SK-N-MC (cell line): Measurements from ENCODE around the gene HPGD.
A peak's percentile ranks its signal among the peaks of the same experiment; 100 is the strongest.

Experiments
- DNase-seq: peaks from one replicate; pipeline ENCODE4 v3.0.0-alpha.2; 2011; ENCODE audit warnings: low read depth, low spot score
- H3K27ac ChIP-seq: fragments of 200-600 bp; sonication (generic); 2 replicates; pipeline ENCODE4 v1.5.1; 2016; ENCODE audit warnings: mixed run types
- H3K36me3 ChIP-seq: fragments of 200-600 bp; sonication (generic); 2 replicates; pipeline ENCODE4 v1.6.1; 2017; ENCODE audit warnings: antibody characterized with exemption, low read length, mixed read lengths; ENCODE audit not compliant: insufficient read depth
- H3K4me3 ChIP-seq: fragments of 200-600 bp; sonication (generic); 2 replicates; pipeline ENCODE4 v1.5.1; 2016
- H3K9ac ChIP-seq: fragments of 200-600 bp; sonication (generic); 2 replicates; pipeline ENCODE4 v1.8.0; 2017; ENCODE audit warnings: mixed run types, mixed read lengths; ENCODE audit not compliant: insufficient read length
- H3K9me3 ChIP-seq: fragments of 200-600 bp; sonication (generic); 2 replicates; pipeline ENCODE4 v1.6.1; 2017; ENCODE audit warnings: low read depth, mild to moderate bottlenecking, antibody characterized with exemption, low read length, moderate library complexity, mixed read lengths
- EZH2 ChIP-seq: fragments of 200-600 bp; sonication (generic); IDR thresholded peaks from one replicate; pipeline ENCODE4 v1.6.1; 2017; ENCODE audit warnings: antibody characterized with exemption
- FOXP2 ChIP-seq: optimal IDR thresholded peaks from 2 replicates; pipeline ENCODE3; 2011; ENCODE audit warnings: mild to moderate bottlenecking, moderate library complexity; ENCODE audit not compliant: insufficient read depth; ENCODE audit errors: extremely low read length, control extremely low read depth
- POLR2AphosphoS5 ChIP-seq: IDR thresholded peaks from 2 replicates; pipeline ENCODE4 v1.6.1; 2012; ENCODE audit warnings: mild to moderate bottlenecking, low read depth, low read length, borderline replicate concordance

The HPGD gene

DNA sequence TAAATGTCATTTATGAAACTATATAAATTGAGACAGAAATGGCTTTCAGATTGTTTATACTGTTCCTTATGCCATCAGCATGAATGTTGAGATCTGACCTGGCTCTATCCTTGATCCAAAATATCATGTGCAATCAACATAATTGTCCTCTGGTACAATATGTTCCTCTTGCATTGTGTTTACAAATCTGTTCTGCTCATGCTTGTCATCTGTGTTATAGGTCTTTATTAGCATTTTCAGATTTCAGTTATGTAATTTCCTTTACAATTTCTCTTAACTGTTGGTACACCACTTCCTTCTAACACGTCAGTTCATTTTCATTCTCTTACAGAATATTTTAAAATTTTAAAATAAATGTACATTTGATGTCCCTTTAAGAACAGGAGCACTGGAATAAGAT lies 1.6 kb downstream of the HPGD start:
- DNase-seq, result no peak
- Histone ChIP-seq H3K27ac (no peak overlapping the region), H3K9ac (no peak overlapping the region), H3K36me3 (no peaks in the 10 kb centered on the region), H3K4me3 (no peak overlapping the region), H3K9me3 (no peaks in the 10 kb centered on the region)
- TF ChIP-seq EZH2, result no peak
- no peak for TF ChIP-seq FOXP2
- TF ChIP-seq POLR2AphosphoS5, result no peak

DNA sequence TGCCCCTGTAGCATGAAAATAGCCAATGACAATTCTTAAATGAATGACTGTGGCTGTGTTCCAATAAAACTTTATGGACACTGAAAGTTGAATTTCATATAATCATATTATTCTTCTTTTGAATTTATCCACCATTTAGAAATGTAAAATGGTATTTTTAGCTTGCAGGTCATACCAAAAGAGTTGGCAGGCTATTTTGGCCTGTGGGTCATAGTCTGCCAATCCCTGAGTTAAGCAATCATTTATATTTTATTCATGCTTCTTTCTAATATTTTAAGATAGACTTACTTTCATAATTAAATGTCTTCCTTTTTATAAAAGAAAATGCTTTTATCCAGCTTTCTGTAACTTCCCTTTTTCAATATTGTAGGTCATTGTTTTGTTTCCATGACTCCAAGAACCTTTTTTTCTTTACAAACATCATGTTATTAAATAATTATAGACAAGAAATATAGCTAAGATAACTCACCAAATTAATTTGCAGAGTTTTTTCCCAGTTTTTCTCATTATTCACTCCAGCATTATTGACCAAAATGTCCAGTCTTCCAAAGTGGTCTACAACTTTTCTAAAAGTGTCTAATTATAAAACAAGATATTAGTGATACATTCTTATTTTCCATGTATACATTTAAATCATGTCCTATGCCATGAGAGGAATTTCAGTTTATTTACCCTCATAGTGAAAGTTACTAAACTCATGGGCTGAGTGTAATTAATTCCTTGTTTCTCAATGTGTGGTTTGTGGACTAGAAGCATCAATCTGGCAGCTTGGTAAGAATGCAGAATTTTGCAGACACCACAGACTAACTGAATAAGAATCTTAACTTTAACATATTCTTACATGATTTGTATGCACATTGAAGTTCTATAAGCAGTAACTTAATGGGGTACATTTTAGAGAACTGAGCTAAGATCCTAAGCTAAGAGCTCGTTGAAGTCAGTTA lies 4.5 kb downstream of the HPGD start:
- no peak overlapping the region for H3K4me3 ChIP-seq
- H3K27ac ChIP-seq, result 0 out of 2 replicates have a peak overlapping the region, but pooled peaks have one; percentile 33
- no peak for DNase-seq

GRCh38 chr4:174516794-174517193 lies 5.5 kb downstream of the HPGD start:
- no peak overlapping the region for H3K27ac ChIP-seq
- no peaks in the 10 kb centered on the region for H3K36me3 ChIP-seq
- TF ChIP-seq POLR2AphosphoS5, result no peak
- TF ChIP-seq EZH2, result no peak
- no peak for TF ChIP-seq FOXP2
- H3K4me3 ChIP-seq, result no peak overlapping the region
- no peaks in the 10 kb centered on the region for H3K9me3 ChIP-seq
- no peak for DNase-seq
- no peak overlapping the region for H3K9ac ChIP-seq

More for the DNA sequence above, 4.5 kb downstream of the HPGD start:
- Histone ChIP-seq H3K9ac (no peak overlapping the region), H3K36me3 (no peaks in the 10 kb centered on the region), H3K9me3 (no peaks in the 10 kb centered on the region)
- no peak for TF ChIP-seq POLR2AphosphoS5
- TF ChIP-seq EZH2, result no peak
- TF ChIP-seq FOXP2, result no peak

DNA sequence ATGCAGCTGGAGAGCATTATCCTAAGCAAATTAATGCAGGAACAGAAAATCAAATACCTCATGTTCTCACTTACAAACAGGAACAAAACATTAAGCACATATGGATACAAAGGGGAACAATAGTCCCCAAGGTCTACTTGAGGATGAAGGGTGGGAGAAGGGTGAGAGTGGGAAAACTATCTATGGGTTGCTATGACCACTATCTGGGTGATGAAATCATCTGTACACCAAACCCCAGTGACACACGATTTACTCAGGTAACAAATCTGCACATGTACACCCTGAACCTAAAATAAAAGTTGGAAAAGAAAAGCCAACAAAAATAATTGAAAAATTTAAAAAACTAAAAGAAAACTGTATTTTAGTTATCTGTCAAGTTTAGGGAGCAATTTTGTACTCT lies 5.9 kb downstream of the HPGD start:
- Histone ChIP-seq H3K27ac (no peak overlapping the region), H3K4me3 (no peak overlapping the region), H3K9ac (no peak overlapping the region), H3K36me3 (no peaks in the 10 kb centered on the region), H3K9me3 (no peaks in the 10 kb centered on the region)
- no peak for TF ChIP-seq EZH2
- no peak for DNase-seq

DNA sequence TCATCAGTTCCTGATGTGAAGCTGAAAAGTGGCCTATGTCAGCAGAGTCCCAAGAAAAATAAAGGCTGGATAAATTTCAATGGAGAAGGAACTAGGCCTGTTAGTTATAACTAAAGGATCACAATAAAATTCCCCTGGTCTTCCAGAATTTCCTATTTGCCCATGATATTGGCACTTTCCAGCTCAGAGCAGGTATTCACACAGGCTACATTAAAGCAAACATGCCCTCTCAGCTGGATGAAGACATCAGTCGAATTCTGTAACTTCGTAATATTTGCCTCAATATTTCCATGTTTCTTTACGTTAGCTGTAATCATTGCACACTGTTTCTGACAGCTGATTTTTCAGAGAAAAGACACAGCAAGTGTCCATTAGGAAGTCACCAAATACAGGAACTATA lies 9.5 kb downstream of the HPGD start:
- TF ChIP-seq EZH2, result no peak
- TF ChIP-seq FOXP2, result no peak
- H3K27ac ChIP-seq, result no peak overlapping the region

GRCh38 chr4:174505892-174506291 lies 16.4 kb downstream of the HPGD start:
- no peak overlapping the region for H3K9ac ChIP-seq
- H3K4me3 ChIP-seq, result no peak overlapping the region
- no peaks in the 10 kb centered on the region for H3K36me3 ChIP-seq
- no peak for DNase-seq
- TF ChIP-seq EZH2, result no peak
- no peak overlapping the region for H3K27ac ChIP-seq
- H3K9me3 ChIP-seq, result no peaks in the 10 kb centered on the region

More for the DNA sequence above, 9.5 kb downstream of the HPGD start:
- no peak overlapping the region for H3K9ac ChIP-seq
- no peaks in the 10 kb centered on the region for H3K36me3 ChIP-seq
- no peaks in the 10 kb centered on the region for H3K9me3 ChIP-seq
- H3K4me3 ChIP-seq, result no peak overlapping the region
- DNase-seq, result no peak

GRCh38 chr4:174505007-174505406 lies 17.3 kb downstream of the HPGD start:
- no peak for TF ChIP-seq POLR2AphosphoS5
- Histone ChIP-seq H3K36me3 (no peaks in the 10 kb centered on the region), H3K27ac (no peak overlapping the region)

DNA sequence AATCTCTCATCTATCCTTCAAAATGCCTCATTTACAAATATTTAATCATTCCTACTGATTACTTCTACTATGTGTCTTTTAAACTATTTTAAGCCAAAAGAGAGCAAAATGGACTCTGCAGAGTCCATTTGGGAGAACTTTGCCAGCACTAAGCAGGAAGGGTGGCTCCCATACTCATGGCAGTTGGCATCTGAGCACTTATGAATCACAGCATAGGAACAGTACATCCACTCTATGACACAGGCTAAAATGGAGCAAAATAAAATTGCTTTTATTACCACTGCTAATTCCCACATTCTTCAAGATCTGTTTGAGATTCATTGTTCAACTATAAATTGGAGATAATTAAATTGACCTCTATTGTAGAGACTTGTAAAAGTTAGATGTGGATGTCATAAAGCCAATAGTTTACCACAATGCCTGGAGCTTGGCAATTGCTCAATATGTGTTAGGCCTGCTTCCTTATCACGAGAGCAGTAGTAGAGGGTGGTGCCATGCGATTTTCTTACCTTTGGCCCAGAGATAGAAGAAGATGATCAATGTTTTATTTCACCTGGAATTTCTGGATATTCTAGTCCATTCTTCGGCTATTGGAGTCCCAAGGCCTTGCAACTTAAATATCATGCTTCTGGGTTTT lies 19.1 kb downstream of the HPGD start:
- Histone ChIP-seq H3K9me3 (no peaks in the 10 kb centered on the region), H3K36me3 (no peaks in the 10 kb centered on the region), H3K9ac (no peak overlapping the region), H3K4me3 (no peak overlapping the region), H3K27ac (no peak overlapping the region)
- no peak for TF ChIP-seq POLR2AphosphoS5
- no peak for TF ChIP-seq EZH2
- no peak for TF ChIP-seq FOXP2
- no peak for DNase-seq

More at GRCh38 chr4:174505007-174505406, 17.3 kb downstream of the HPGD start:
- no peak overlapping the region for H3K4me3 ChIP-seq
- no peak overlapping the region for H3K9ac ChIP-seq
- no peak for DNase-seq
- no peaks in the 10 kb centered on the region for H3K9me3 ChIP-seq

DNA sequence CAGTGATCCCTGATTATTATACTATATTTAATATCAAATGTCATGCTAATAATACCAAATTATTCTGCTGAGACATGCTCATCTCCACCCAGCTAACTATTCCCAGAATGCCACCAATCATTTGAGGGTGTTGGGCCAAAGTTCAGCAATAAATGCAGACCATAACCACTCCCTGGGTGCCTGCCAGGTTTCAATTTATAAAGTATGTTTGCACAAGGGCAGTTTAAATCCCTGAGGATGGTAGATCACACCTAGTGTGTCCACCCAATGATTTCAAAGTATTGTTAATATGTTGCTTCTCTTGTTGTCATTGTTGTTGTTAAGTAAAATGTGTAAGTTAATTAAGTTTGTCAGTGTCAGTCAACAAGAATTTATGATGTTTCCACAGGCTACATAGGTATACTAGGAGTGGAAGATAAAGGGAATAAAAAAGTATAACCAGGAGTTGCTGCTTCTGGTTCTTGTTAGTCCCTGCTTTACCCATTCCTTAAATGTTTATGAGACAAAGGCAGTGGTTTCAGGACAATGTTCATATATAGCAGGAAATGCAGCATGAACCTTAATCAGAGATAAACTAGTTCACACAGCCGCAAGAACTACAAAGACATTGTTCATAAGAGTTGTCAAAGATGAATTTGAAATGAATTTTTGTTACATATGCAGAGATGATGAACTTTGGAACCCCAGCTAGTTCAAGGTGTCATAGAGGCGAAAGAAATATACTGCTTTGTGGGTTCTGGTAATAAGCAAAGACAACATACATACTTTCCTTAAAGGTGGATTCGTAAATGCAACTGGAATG lies 25.5 kb downstream of the HPGD start:
- Histone ChIP-seq H3K9ac (no peak overlapping the region), H3K27ac (0 out of 2 replicates have a peak overlapping the region, but pooled peaks have one; percentile 18), H3K4me3 (no peak overlapping the region), H3K36me3 (no peaks in the 10 kb centered on the region), H3K9me3 (no peaks in the 10 kb centered on the region)
- TF ChIP-seq EZH2 (no peak), POLR2AphosphoS5 (no peak), FOXP2 (no peak)
- DNase-seq, result no peak
